Caco-2 (cell line): ENCODE results near the gene NRP2. TPM values are rescaled to one million over a fixed set of nuclear protein-coding genes. Genes with fewer than 3 reads are reported as not detected.

ENCODE experiments used
- BruUV-seq: library from RNA; stranded (reverse); fragments of 400-500 nt; replicated peaks from 2 replicates; lab custom pipeline; 2021; lab: Mats Ljungman, UMichigan
- CTCF ChIA-PET: fragments of 300-600 bp; sonication (Branson Sonifier 250); formaldehyde crosslinking; loops from one replicate; lab custom pipeline; 2022; ENCODE audit warnings: antibody characterized with exemption; lab: Charles Lee
- POLR2A ChIA-PET: fragments of 300-600 bp; sonication (Branson Sonifier 250); formaldehyde crosslinking; loops from one replicate; lab custom pipeline; 2022; ENCODE audit warnings: antibody characterized with exemption; lab: Charles Lee
- DNase-seq, 2 experiments: peaks; one replicate each; pipeline versions ENCODE4 v3.0.0 to v3.0.0-alpha.2; 2020 to 2022
- H3K27me3 ChIP-seq: replicated peaks from 2 replicates; pipeline ENCODE4 v1.6.0; 2011; ENCODE audit warnings: low read length; ENCODE audit not compliant: control insufficient read depth, insufficient read depth
- H3K36me3 ChIP-seq: 2 replicates; pipeline ENCODE4 v1.5.1; 2011; ENCODE audit warnings: low read length; ENCODE audit not compliant: control insufficient read depth, insufficient read depth
- H3K4me1 ChIP-seq: fragments of 250-450 bp; sonication (Bioruptor Pico); 2 replicates; pipeline ENCODE4 v1.5.1; 2020; ENCODE audit warnings: mild to moderate bottlenecking
- H3K4me3 ChIP-seq: 2 replicates; pipeline ENCODE4 v1.5.1; 2011; ENCODE audit warnings: low read depth, mild to moderate bottlenecking, control low read depth, low read length
- H3K9me3 ChIP-seq: fragments of 250-450 bp; sonication (Bioruptor Pico); 2 replicates; pipeline ENCODE4 v1.5.1; 2020; ENCODE audit warnings: mild to moderate bottlenecking, moderate library complexity
- H3K27ac Mint-ChIP-seq: one replicate; pipeline ENCODE4 v1.8.0; 2022; ENCODE audit warnings: mixed read lengths; ENCODE audit not compliant: unreplicated experiment
- H3K27me3 Mint-ChIP-seq: one replicate; pipeline ENCODE4 v1.8.0; 2022; ENCODE audit warnings: mixed read lengths; ENCODE audit not compliant: insufficient read depth, unreplicated experiment
- H3K36me3 Mint-ChIP-seq: one replicate; pipeline ENCODE4 v1.8.0; 2022; ENCODE audit warnings: mild to moderate bottlenecking, mixed read lengths; ENCODE audit not compliant: insufficient read depth, unreplicated experiment
- H3K4me1 Mint-ChIP-seq: one replicate; pipeline ENCODE4 v1.8.0; 2022; ENCODE audit warnings: low read depth, mixed read lengths; ENCODE audit not compliant: unreplicated experiment
- H3K4me3 Mint-ChIP-seq: one replicate; pipeline ENCODE4 v1.8.0; 2022; ENCODE audit warnings: mild to moderate bottlenecking, moderate library complexity, mixed read lengths; ENCODE audit not compliant: unreplicated experiment
- H3K9me3 Mint-ChIP-seq: one replicate; pipeline ENCODE4 v1.8.0; 2022; ENCODE audit warnings: mixed read lengths; ENCODE audit not compliant: unreplicated experiment
- intact Hi-C: fragments of 100-400 bp; cut with micrococcal nuclease; formaldehyde crosslinking; loops from one replicate; pipeline ENCODE4 v1.10.0; 2022; ENCODE audit not compliant: unreplicated experiment
- total RNA-seq: library from RNA; stranded (reverse); gene quantifications from 2 replicates; pipeline ENCODE4 v1.2.3, GENCODE V29; 2022
- TF ChIP-seq, protein P1 (sequence below), 2 experiments: fragments of 200-600 bp in 1 of 2; IDR thresholded peaks; 1 replicate in 1 of 2; 2 replicates in 1 of 2; pipeline versions ENCODE4 v1.5.1 to v1.8.0; 2011 to 2022; ENCODE audit warnings: antibody characterized with exemption in 1 of 2, control low read depth in 1 of 2, inconsistent platforms in 1 of 2, low read depth in 1 of 2, low read length in 1 of 2, mild to moderate bottlenecking in 1 of 2, moderate library complexity in 1 of 2; ENCODE audit not compliant: insufficient read depth in 1 of 2, severe bottlenecking in 1 of 2, unreplicated experiment in 1 of 2

Gene NRP2
- total RNA-seq, 1 experiment from 2014 or later: 96.9 TPM

DNA sequence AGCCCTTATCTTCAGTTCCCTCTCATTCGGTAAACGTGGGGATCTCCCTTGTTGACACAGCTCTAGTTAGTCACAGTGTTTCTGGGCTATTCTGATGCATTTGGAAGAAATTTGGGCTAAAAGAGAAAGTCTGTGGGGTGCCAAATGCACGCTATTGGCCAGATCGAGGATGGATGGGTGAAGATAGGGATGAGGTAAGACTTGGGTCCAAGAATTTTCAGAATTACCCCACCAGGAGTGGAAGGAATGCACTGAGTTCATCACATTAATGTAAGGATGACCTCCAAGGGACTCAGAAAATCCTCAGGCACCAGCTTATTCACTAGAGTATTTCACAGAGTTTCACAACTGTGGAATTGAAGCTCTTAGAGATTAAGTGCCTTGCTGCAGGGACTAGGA is 49.3 kb downstream of the NRP2 start:
- H3K9me3 ChIP-seq: no peaks in the 10 kb centered on the region
- Mint-ChIP-seq H3K4me1 (peaks cover 42% of the 10 kb centered on the region), H3K27ac (peak overlapping the region; percentile 54), H3K4me3 (no peak overlapping the region), H3K9me3 (no peaks in the 10 kb centered on the region), H3K36me3 (peaks cover 62% of the 10 kb centered on the region), H3K27me3 (no peaks in the 10 kb centered on the region)
- H3K4me3 ChIP-seq: no peak overlapping the region
- H3K36me3 ChIP-seq: no peaks in the 10 kb centered on the region
- POLR2A ChIA-PET: no interaction called here
- TF ChIP-seq, protein P1, sequence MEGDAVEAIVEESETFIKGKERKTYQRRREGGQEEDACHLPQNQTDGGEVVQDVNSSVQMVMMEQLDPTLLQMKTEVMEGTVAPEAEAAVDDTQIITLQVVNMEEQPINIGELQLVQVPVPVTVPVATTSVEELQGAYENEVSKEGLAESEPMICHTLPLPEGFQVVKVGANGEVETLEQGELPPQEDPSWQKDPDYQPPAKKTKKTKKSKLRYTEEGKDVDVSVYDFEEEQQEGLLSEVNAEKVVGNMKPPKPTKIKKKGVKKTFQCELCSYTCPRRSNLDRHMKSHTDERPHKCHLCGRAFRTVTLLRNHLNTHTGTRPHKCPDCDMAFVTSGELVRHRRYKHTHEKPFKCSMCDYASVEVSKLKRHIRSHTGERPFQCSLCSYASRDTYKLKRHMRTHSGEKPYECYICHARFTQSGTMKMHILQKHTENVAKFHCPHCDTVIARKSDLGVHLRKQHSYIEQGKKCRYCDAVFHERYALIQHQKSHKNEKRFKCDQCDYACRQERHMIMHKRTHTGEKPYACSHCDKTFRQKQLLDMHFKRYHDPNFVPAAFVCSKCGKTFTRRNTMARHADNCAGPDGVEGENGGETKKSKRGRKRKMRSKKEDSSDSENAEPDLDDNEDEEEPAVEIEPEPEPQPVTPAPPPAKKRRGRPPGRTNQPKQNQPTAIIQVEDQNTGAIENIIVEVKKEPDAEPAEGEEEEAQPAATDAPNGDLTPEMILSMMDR (IDR thresholded peaks at IDR 0.05; ENCODE audit: insufficient read depth in 1 of 2, low read depth in 1 of 2, low read length in 1 of 2, severe bottlenecking in 1 of 2, unreplicated experiment in 1 of 2): no peak
- no peaks in the 10 kb centered on the region for H3K27me3 ChIP-seq
- peaks cover 40% of the 10 kb centered on the region for H3K4me1 ChIP-seq
- no TSS peak for BruUV-seq
- CTCF ChIA-PET: interaction anchor here (0.6 to 1.1 kb wide), 3 partner anchors 9 to 235 kb away, joined by 3 to 4 read pairs (median 4); no protein-coding TSS in a partner anchor
- intact Hi-C loops: no loop called here
- peak in 1 of 2 experiments; percentile 27 for DNase-seq

DNA sequence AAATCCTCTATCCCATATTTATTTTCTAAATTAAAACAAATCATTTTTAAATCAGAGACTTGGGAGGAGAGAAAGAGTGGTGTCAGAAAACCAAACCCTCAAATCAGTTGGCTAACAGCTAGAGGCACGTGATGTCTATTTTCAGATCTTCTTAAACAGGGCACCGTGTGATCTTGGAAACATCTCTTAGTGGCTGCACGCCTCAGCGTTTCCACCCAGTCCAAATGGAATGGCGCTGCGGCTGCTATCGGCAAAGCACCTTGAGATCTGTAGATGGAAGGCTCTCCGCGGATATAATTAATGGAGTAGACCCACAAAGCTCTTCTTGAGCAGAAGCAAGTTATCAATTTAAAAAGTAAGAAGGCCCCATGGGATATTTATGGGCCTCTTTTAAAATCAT is 50.0 kb downstream of the NRP2 start:
- no peak for DNase-seq
- ChIA-PET POLR2A (no interaction called here), CTCF (no interaction called here)
- peaks cover 34% of the 10 kb centered on the region for H3K4me1 Mint-ChIP-seq
- H3K27me3 ChIP-seq: no peaks in the 10 kb centered on the region
- H3K36me3 ChIP-seq: no peaks in the 10 kb centered on the region
- H3K4me3 Mint-ChIP-seq: no peak overlapping the region
- H3K4me3 ChIP-seq: no peak overlapping the region
- H3K27me3 Mint-ChIP-seq: no peaks in the 10 kb centered on the region
- TF ChIP-seq, protein P1 (IDR thresholded peaks at IDR 0.05; ENCODE audit: insufficient read depth in 1 of 2, low read depth in 1 of 2, low read length in 1 of 2, severe bottlenecking in 1 of 2, unreplicated experiment in 1 of 2): no peak
- no peaks in the 10 kb centered on the region for H3K9me3 ChIP-seq
- intact Hi-C loops: no loop called here
- no peak overlapping the region for H3K27ac Mint-ChIP-seq
- peaks cover 59% of the 10 kb centered on the region for H3K36me3 Mint-ChIP-seq
- no TSS peak for BruUV-seq
- H3K4me1 ChIP-seq: peaks cover 33% of the 10 kb centered on the region
- no peaks in the 10 kb centered on the region for H3K9me3 Mint-ChIP-seq

DNA sequence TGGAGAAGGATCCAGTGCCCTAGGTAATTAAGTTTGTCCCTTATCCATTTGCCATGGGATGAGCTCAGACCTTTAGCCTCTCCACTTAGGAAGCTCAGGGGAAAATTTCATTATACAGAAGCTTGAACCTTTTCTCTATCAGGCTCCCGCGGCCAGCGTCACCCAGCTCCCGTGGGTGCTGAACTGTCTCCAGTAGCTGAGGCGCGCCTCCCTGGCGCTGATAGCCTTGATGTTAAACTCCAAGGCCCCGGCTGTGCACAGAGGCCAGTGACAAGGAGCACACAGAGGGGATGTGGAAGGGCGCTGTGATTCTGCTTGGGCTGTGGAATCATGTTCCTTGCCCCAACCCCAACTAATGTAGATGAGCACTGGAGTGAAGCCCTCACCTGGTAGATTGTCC is 50.8 kb downstream of the NRP2 start:
- Histone ChIP-seq H3K27me3 (no peaks in the 10 kb centered on the region), H3K9me3 (no peaks in the 10 kb centered on the region), H3K4me1 (peaks cover 29% of the 10 kb centered on the region), H3K36me3 (no peaks in the 10 kb centered on the region), H3K4me3 (no peak overlapping the region)
- no TSS peak for BruUV-seq
- intact Hi-C loops: no loop called here
- no peak overlapping the region for H3K27ac Mint-ChIP-seq
- POLR2A ChIA-PET: no interaction called here
- H3K27me3 Mint-ChIP-seq: no peaks in the 10 kb centered on the region
- H3K36me3 Mint-ChIP-seq: peaks cover 59% of the 10 kb centered on the region
- DNase-seq: no peak
- TF ChIP-seq, protein P1 (IDR thresholded peaks at IDR 0.05; ENCODE audit: insufficient read depth in 1 of 2, low read depth in 1 of 2, low read length in 1 of 2, severe bottlenecking in 1 of 2, unreplicated experiment in 1 of 2): no peak
- CTCF ChIA-PET: no interaction called here
- H3K9me3 Mint-ChIP-seq: no peaks in the 10 kb centered on the region
- peaks cover 30% of the 10 kb centered on the region for H3K4me1 Mint-ChIP-seq
- H3K4me3 Mint-ChIP-seq: no peak overlapping the region
